HepG2 (cell line): ENCODE data around the gene C3orf85. TPM values are rescaled to one million over a fixed set of nuclear protein-coding genes. Genes with fewer than 3 reads are reported as not detected.

Experiments
- ATAC-seq: fragments of 200-7000 bp; cut with Tn5 transposase; 3 replicates; pipeline ENCODE4 v1.9.1; 2020; ENCODE audit warnings: mild to moderate bottlenecking, moderate library complexity
- BruUV-seq: library from RNA; stranded (reverse); fragments of 400-500 nt; replicated peaks from 2 replicates; lab custom pipeline; 2021; lab: Mats Ljungman, UMichigan
- CTCF ChIA-PET: fragments of 300-600 bp; formaldehyde crosslinking; extraction: SDS; loops from one replicate; lab custom pipeline; 2021; ENCODE audit warnings: low total read pairs, inconsistent platforms, low intra/inter-chr PET ratio; lab: Yijun Ruan, JAX
- POLR2A ChIA-PET: fragments of 350-600 bp; sonication (Branson Sonifier 250); formaldehyde crosslinking; loops from one replicate; lab custom pipeline; 2020; ENCODE audit warnings: antibody characterized with exemption, inconsistent platforms; lab: Yijun Ruan, JAX
- DNase-seq: peaks from one replicate; pipeline ENCODE4 v3.0.0-alpha.2; 2015; ENCODE audit warnings: low spot score
- FAIRE-seq: peaks from 3 replicates; lab custom pipeline; 2011; peaks lifted over from hg19 to GRCh38; lab: Jason Lieb, UNC
- H2AFZ ChIP-seq: one replicate; pipeline ENCODE4 v1.6.1; 2011; ENCODE audit warnings: low read length, inconsistent platforms
- H3K27ac ChIP-seq: fragments of 300-600 bp; 3 replicates; pipeline ENCODE4 v1.8.0; 2011; ENCODE audit warnings: mixed run types, mild to moderate bottlenecking, mixed read lengths, low read length, inconsistent platforms; ENCODE audit not compliant: insufficient read depth; ENCODE audit errors: extremely low read length
- H3K27me3 ChIP-seq, 2 experiments: fragments of 200-600 bp in 1 of 2; 2 replicates in 1 of 2; 3 replicates in 1 of 2; pipeline versions ENCODE4 v1.6.0 to v1.8.0; 2011; ENCODE audit warnings: low read length in 2 of 2, mild to moderate bottlenecking in 2 of 2, moderate library complexity in 2 of 2, inconsistent platforms in 1 of 2; ENCODE audit not compliant: insufficient read depth in 2 of 2, control insufficient read depth in 1 of 2
- H3K36me3 ChIP-seq, 2 experiments: fragments of 200-600 bp in 1 of 2; replicated peaks in 1 of 2; 2 replicates in 1 of 2; 3 replicates in 1 of 2; pipeline versions ENCODE4 v1.5.1 to v1.8.0; 2011; ENCODE audit warnings: low read length in 2 of 2, inconsistent platforms in 1 of 2; ENCODE audit not compliant: insufficient read depth in 2 of 2, control insufficient read depth in 1 of 2
- H3K4me1 ChIP-seq: 2 replicates; pipeline ENCODE4 v1.5.1; 2012; ENCODE audit warnings: low read length, inconsistent platforms; ENCODE audit not compliant: insufficient read depth
- H3K4me2 ChIP-seq: 2 replicates; pipeline ENCODE4 v1.6.0; 2011; ENCODE audit warnings: low read depth, low read length, inconsistent platforms
- H3K4me3 ChIP-seq, 3 experiments: fragments of 200-600 bp in 1 of 3; sonication (generic), shearing (Covaris generic) in 1 of 3; replicated peaks in 1 of 3; 2 replicates each; pipeline ENCODE4 v1.5.1; 2011 to 2016; ENCODE audit warnings: low read length in 3 of 3, inconsistent platforms in 2 of 3, low read depth in 2 of 3, mild to moderate bottlenecking in 2 of 3, control low read depth in 1 of 3, mixed read lengths in 1 of 3; ENCODE audit not compliant: insufficient read depth in 1 of 3
- H3K79me2 ChIP-seq: one replicate; pipeline ENCODE4 v1.6.1; 2011; ENCODE audit warnings: low read length, inconsistent platforms; ENCODE audit not compliant: insufficient read depth
- H3K9ac ChIP-seq: 2 replicates; pipeline ENCODE4 v1.6.0; 2011; ENCODE audit warnings: mild to moderate bottlenecking, low read depth, low read length, inconsistent platforms; ENCODE audit not compliant: insufficient read depth
- H3K9me3 ChIP-seq: 2 replicates; pipeline ENCODE4 v1.5.1; 2012; ENCODE audit warnings: mild to moderate bottlenecking, low read length
- H4K20me1 ChIP-seq: 2 replicates; pipeline ENCODE4 v1.6.0; 2011; ENCODE audit warnings: inconsistent platforms, mild to moderate bottlenecking, low read length, moderate library complexity; ENCODE audit not compliant: insufficient read depth
- HDAC6 ChIP-seq: fragments of 200-600 bp; sonication (generic); IDR thresholded peaks from 2 replicates; pipeline ENCODE4 v1.7.0; 2017; ENCODE audit warnings: mild to moderate bottlenecking, antibody characterized with exemption, low read length, low read depth
- MAFF ChIP-seq: IDR thresholded peaks from 2 replicates; pipeline ENCODE4 v1.6.1; 2011; ENCODE audit warnings: low read depth, low read length, improper control_type of control experiment
- MED1 ChIP-seq: sonication (generic); formaldehyde crosslinking; IDR thresholded peaks from 2 replicates; pipeline ENCODE4 v1.4.0; 2020; ENCODE audit warnings: missing genetic modification reagents
- NFKBIZ ChIP-seq: IDR thresholded peaks from 2 replicates; pipeline ENCODE4 v1.6.1; 2018; ENCODE audit warnings: missing genetic modification reagents, missing compliant biosample characterization
- NFYC ChIP-seq: IDR thresholded peaks from 2 replicates; pipeline ENCODE4 v1.6.1; 2016; ENCODE audit warnings: missing genetic modification reagents, missing compliant biosample characterization
- NPAS2 ChIP-seq: sonication (generic); formaldehyde crosslinking; IDR thresholded peaks from 2 replicates; pipeline ENCODE4 v1.8.0; 2022; ENCODE audit warnings: mild to moderate bottlenecking, missing genetic modification reagents, borderline replicate concordance
- POLR2AphosphoS5 ChIP-seq: IDR thresholded peaks from 2 replicates; pipeline ENCODE4 v1.6.1; 2012; ENCODE audit warnings: low read depth, low read length
- SSRP1 ChIP-seq: IDR thresholded peaks from 2 replicates; pipeline ENCODE4 v1.6.1; 2016; ENCODE audit warnings: control low read depth
- TAF15 ChIP-seq: fragments of 200-400 bp; formaldehyde crosslinking; IDR thresholded peaks from one replicate; pipeline ENCODE4 v1.6.1; 2018; ENCODE audit warnings: mild to moderate bottlenecking, low read depth, low read length; ENCODE audit not compliant: poor library complexity, severe bottlenecking
- ZNF138 ChIP-seq: sonication (generic); formaldehyde crosslinking; IDR thresholded peaks from 2 replicates; pipeline ENCODE4 v1.5.0; 2020; ENCODE audit warnings: mild to moderate bottlenecking, low read depth, missing genetic modification reagents
- ZNF331 ChIP-seq: sonication (generic); formaldehyde crosslinking; IDR thresholded peaks from 2 replicates; pipeline ENCODE4 v1.4.0; 2020; ENCODE audit warnings: missing genetic modification reagents
- ZNF335 ChIP-seq: sonication (generic); formaldehyde crosslinking; IDR thresholded peaks from 2 replicates; pipeline ENCODE4 v1.4.0; 2020; ENCODE audit warnings: missing genetic modification reagents
- ZNF674 ChIP-seq: sonication (generic); formaldehyde crosslinking; IDR thresholded peaks from 2 replicates; pipeline ENCODE4 v1.5.0; 2020; ENCODE audit warnings: low read depth, mild to moderate bottlenecking, missing genetic modification reagents
- ZNF766 ChIP-seq: sonication (generic); formaldehyde crosslinking; IDR thresholded peaks from 2 replicates; pipeline ENCODE4 v1.5.0; 2020; ENCODE audit warnings: missing genetic modification reagents, borderline replicate concordance
- ZNF773 ChIP-seq: sonication (generic); formaldehyde crosslinking; IDR thresholded peaks from 2 replicates; pipeline ENCODE4 v1.4.0; 2020; ENCODE audit warnings: missing genetic modification reagents, borderline replicate concordance
- WGBS: methylation state at CpG from one replicate; pipeline ENCODE4 v1.1.6; 2017; ENCODE audit warnings: low lambda C conversion rate; 5-methylcytosine and 5-hydroxymethylcytosine counted together
- in situ Hi-C: cut with HindIII; loops from 2 replicates; pipeline ENCODE4 v1.10.0; 2017; ENCODE audit warnings: low pct_unique_long_range_greater_than_20kb; ENCODE audit not compliant: extremely low pct_ligation_motif_present
- intact Hi-C: fragments of 100-400 bp; cut with micrococcal nuclease; formaldehyde crosslinking; loops from one replicate; pipeline ENCODE4 v1.10.0; 2022; ENCODE audit not compliant: unreplicated experiment
- polyA plus RNA-seq, 8 experiments: library from polyadenylated mRNA; depleted of rRNA in 3 of 8; stranded (reverse) in 7 of 8; unstranded in 1 of 8; fragments of >200 nt; fragmentation: Illumina TruSeq in 4 of 8; extraction: Trizol in 4 of 8; gene quantifications; 2 replicates each; pipeline versions ENCODE4 v1.2.1 to v1.2.3, GENCODE V29; 2011 to 2016; ENCODE audit warnings: low read depth in 4 of 8, missing spikeins in 1 of 8, mixed read lengths in 1 of 8; ENCODE audit not compliant: insufficient read depth in 1 of 8
- total RNA-seq, 5 experiments: library from RNA; depleted of rRNA; stranded (reverse); fragments of >200 nt; fragmentation: Illumina TruSeq; extraction: Trizol; gene quantifications; 2 replicates each; pipeline ENCODE4 v1.2.3, GENCODE V29; 2016; ENCODE audit warnings: low read depth in 1 of 5
- TF ChIP-seq, protein P1 (sequence below): sonication (generic); formaldehyde crosslinking; conservative IDR thresholded peaks from 2 replicates; pipeline ENCODE4 v1.4.0; 2020; ENCODE audit warnings: missing genetic modification reagents

The C3orf85 gene
- total and polyA plus RNA-seq, 2 of the 13 experiments (the other 11 are each of a cell fraction or from before 2014, with no cell fraction given), result not detected

GRCh38 chr3:109195815-109196214, 59.3 kb downstream of the C3orf85 start:
- H3K4me3 ChIP-seq, result no peak overlapping the region
- H3K4me1 ChIP-seq, result no peaks in the 10 kb centered on the region
- FAIRE-seq (no peak), ATAC-seq (no peak), DNase-seq (no peak)
- no TSS peak for BruUV-seq
- H3K27ac ChIP-seq, result no peak overlapping the region
- H3K36me3 ChIP-seq, result no peaks in the 10 kb centered on the region
- H2AFZ ChIP-seq, result no peak overlapping the region
- no peaks in the 10 kb centered on the region for H3K27me3 ChIP-seq
- H3K79me2 ChIP-seq, result no peaks in the 10 kb centered on the region
- H4K20me1 ChIP-seq, result no peaks in the 10 kb centered on the region
- CTCF ChIA-PET, result no interaction called here
- H3K4me2 ChIP-seq, result no peak overlapping the region
- H3K9me3 ChIP-seq, result no peaks in the 10 kb centered on the region
- POLR2A ChIA-PET, result no interaction called here
- intact Hi-C loops, result no loop called here
- 0% methylated on average over 1 of the region's 1 CpG for WGBS
- no peak for TF ChIP-seq NPAS2 (CRISPR knock-in tag)
- TF ChIP-seq NFYC (CRISPR knock-in tag), result no peak
- TF ChIP-seq, protein P1, sequence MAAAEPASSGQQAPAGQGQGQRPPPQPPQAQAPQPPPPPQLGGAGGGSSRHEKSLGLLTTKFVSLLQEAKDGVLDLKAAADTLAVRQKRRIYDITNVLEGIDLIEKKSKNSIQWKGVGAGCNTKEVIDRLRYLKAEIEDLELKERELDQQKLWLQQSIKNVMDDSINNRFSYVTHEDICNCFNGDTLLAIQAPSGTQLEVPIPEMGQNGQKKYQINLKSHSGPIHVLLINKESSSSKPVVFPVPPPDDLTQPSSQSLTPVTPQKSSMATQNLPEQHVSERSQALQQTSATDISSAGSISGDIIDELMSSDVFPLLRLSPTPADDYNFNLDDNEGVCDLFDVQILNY (CRISPR knock-in tag), result no peak
- TF ChIP-seq MAFF, result no peak
- no peak for TF ChIP-seq ZNF773 (CRISPR knock-in tag)
- no peak for TF ChIP-seq HDAC6
- no peak for TF ChIP-seq TAF15
- no peak for TF ChIP-seq ZNF335 (CRISPR knock-in tag)
- TF ChIP-seq ZNF138 (CRISPR knock-in tag), result no peak
- TF ChIP-seq SSRP1 (CRISPR knock-in tag), result no peak
- TF ChIP-seq NFKBIZ, result no peak
- no peak for TF ChIP-seq POLR2AphosphoS5
- no peak for TF ChIP-seq ZNF674 (CRISPR knock-in tag)
- TF ChIP-seq ZNF331 (CRISPR knock-in tag), result no peak
- no peak for TF ChIP-seq MED1 (CRISPR knock-in tag)
- TF ChIP-seq ZNF766 (CRISPR knock-in tag), result no peak
- no peak overlapping the region for H3K9ac ChIP-seq
- in situ Hi-C loops, result no loop called here

Other genes with a start within 250 kb of the C3orf85 start
- not detected in 2 replicates for gene GUCA1C, start 182.8 kb upstream of the C3orf85 start, total RNA-seq (2016; rRNA removed; fragmentation: Illumina TruSeq; extraction: Trizol)
- gene GUCA1C, start 182.8 kb upstream of the C3orf85 start, polyA plus RNA-seq (2011; rRNA removed), result not detected in 2 replicates
- not detected in 2 replicates for gene MORC1, start 18.6 kb upstream of the C3orf85 start, total RNA-seq (2016; rRNA removed; fragmentation: Illumina TruSeq; extraction: Trizol)
- not detected in 2 replicates for gene MORC1, start 18.6 kb upstream of the C3orf85 start, polyA plus RNA-seq (2011; rRNA removed)
- not detected in 2 replicates for gene DPPA2, start 179.8 kb downstream of the C3orf85 start, total RNA-seq (2016; rRNA removed; fragmentation: Illumina TruSeq; extraction: Trizol)
- not detected in 2 replicates for gene DPPA2, start 179.8 kb downstream of the C3orf85 start, polyA plus RNA-seq (2011; rRNA removed)
- not detected in 2 replicates for gene DPPA4, start 200.8 kb downstream of the C3orf85 start, total RNA-seq (2016; rRNA removed; fragmentation: Illumina TruSeq; extraction: Trizol)
- gene DPPA4, start 200.8 kb downstream of the C3orf85 start, polyA plus RNA-seq (2011; rRNA removed), result not detected in 2 replicates